Measurements from ENCODE around the gene STS.

- TF ChIP-seq CTCF (IDR thresholded peaks at IDR 0.05; ENCODE audit: low read depth, low read length, missing input control) (no peak), RAD21 (IDR thresholded peaks at IDR 0.05) (no peak), NR2F2 (IDR thresholded peaks at IDR 0.05) (no peak), FOXA1 (IDR thresholded peaks at IDR 0.05) (no peak), GABPA (IDR thresholded peaks at IDR 0.05 in 1 of 2, conservative IDR thresholded peaks at IDR 0.05 in 1 of 2) (no peak), TAF1 (conservative IDR thresholded peaks at IDR 0.05) (no peak)
These were observed 37.3 kb downstream of the STS start for GRCh38 chrX:7184816-7185215.
